HG02588 (cell line): ENCODE results near the gene SFTPD.
"Not testable (repeated sequence)": the region's sequence is repeated elsewhere in the genome, so short reads cannot be mapped to it uniquely, and the experiment has no call there.

Experiments used
- ATAC-seq: cut with Tn5 transposase; IDR thresholded peaks from one replicate; pipeline ENCODE4 v1.9.1; 2021; ENCODE audit warnings: mild to moderate bottlenecking, moderate library complexity; ENCODE audit not compliant: unreplicated experiment

The SFTPD gene

GRCh38 chr10:79948976-79949722 lies at the start of gene SFTPD:
TSS of gene SFTPD (minus strand) at chr10:79949105. CDS start at chr10:79946659, 2,446 bp downstream.
- ATAC-seq, result no peak

- ATAC-seq, result no peak
Observed at GRCh38 chr10:79995979-79996634, 47.2 kb upstream of the SFTPD start.

- no peak for ATAC-seq
Observed at GRCh38 chr10:79994556-79994955, 45.7 kb upstream of the SFTPD start.

GRCh38 chr10:79988199-79988598 lies 39.3 kb upstream of the SFTPD start:
- not testable (repeated sequence) for ATAC-seq

GRCh38 chr10:79986661-79987060 lies 37.8 kb upstream of the SFTPD start:
- ATAC-seq, result not testable (repeated sequence)

- no peak for ATAC-seq
Observed at GRCh38 chr10:79985481-79986072, 36.7 kb upstream of the SFTPD start.

- peak; percentile 64 for ATAC-seq
Observed at GRCh38 chr10:79984851-79985250, 35.9 kb upstream of the SFTPD start.

- no peak for ATAC-seq
Observed at GRCh38 chr10:79983286-79983909, 34.5 kb upstream of the SFTPD start.

- ATAC-seq, result no peak
Observed at GRCh38 chr10:79982861-79983260, 34.0 kb upstream of the SFTPD start.

GRCh38 chr10:79982362-79982800 lies 33.5 kb upstream of the SFTPD start:
- no peak for ATAC-seq

- ATAC-seq, result no peak
Observed at GRCh38 chr10:79981450-79982361, 32.8 kb upstream of the SFTPD start.

GRCh38 chr10:79980711-79981110 lies 31.8 kb upstream of the SFTPD start:
- no peak for ATAC-seq

GRCh38 chr10:79979976-79980687 lies 31.2 kb upstream of the SFTPD start:
- ATAC-seq, result no peak

- ATAC-seq, result no peak
Observed at GRCh38 chr10:79979310-79979975, 30.5 kb upstream of the SFTPD start.

- no peak for ATAC-seq
Observed at GRCh38 chr10:79976999-79977398, 28.1 kb upstream of the SFTPD start.

- ATAC-seq, result no peak
Observed at GRCh38 chr10:79970062-79970461, 21.2 kb upstream of the SFTPD start.

- ATAC-seq, result no peak
Observed at GRCh38 chr10:79947787-79948424, 999 bp downstream of the SFTPD start.

- ATAC-seq, result no peak
Observed at GRCh38 chr10:79947083-79947415, 1.9 kb downstream of the SFTPD start.
